T-cell (primary cell): Measurements from ENCODE around the gene KCNH5. TPM values are rescaled to one million over a fixed set of nuclear protein-coding genes. Genes with fewer than 3 reads are reported as not detected.

ENCODE experiments used
- ATAC-seq, 4 experiments: fragments of 200-7000 bp in 3 of 4; fragments of 150-1000 bp in 1 of 4; cut with Tn5 transposase; replicated peaks in 1 of 4; 1 replicate in 3 of 4; 2 replicates in 1 of 4; pipeline ENCODE4 v1.10.0; 2021; ENCODE audit warnings: moderate library complexity in 3 of 4, mild to moderate bottlenecking in 2 of 4, moderate number of reproducible peaks in 1 of 4
- CTCF ChIA-PET, 2 donors: fragments of 300-600 bp; sonication (Branson Sonifier 250); formaldehyde crosslinking; loops; one replicate each; lab custom pipeline; 2022; ENCODE audit warnings: antibody characterized with exemption in 2 of 2; lab: Charles Lee
- POLR2A ChIA-PET, 2 donors: fragments of 300-600 bp; sonication (Branson Sonifier 250); formaldehyde crosslinking; loops; one replicate each; lab custom pipeline; 2022; ENCODE audit warnings: antibody characterized with exemption in 2 of 2; lab: Charles Lee
- DNase-seq, 35 experiments: peaks; one replicate each; pipeline versions ENCODE4 v3.0.0 to v3.0.0-alpha.2; 2013 to 2023
- H3K27ac ChIP-seq: one replicate; pipeline ENCODE4 v1.5.1; 2013; ENCODE audit warnings: low read length
- H3K27me3 ChIP-seq, 2 experiments: replicated peaks in 1 of 2; 1 replicate in 1 of 2; 2 replicates in 1 of 2; pipeline versions ENCODE4 v1.6.1 to v1.7.0; 2013; ENCODE audit warnings: low read length in 1 of 2, mixed read lengths in 1 of 2; ENCODE audit not compliant: control insufficient read depth in 2 of 2, insufficient read depth in 2 of 2; ENCODE audit errors: extremely low read depth in 1 of 2
- H3K36me3 ChIP-seq, 2 donors: 1 replicate in 1 of 2; 2 replicates in 1 of 2; pipeline versions ENCODE4 v1.6.1 to v1.7.0; 2013; ENCODE audit warnings: low read length in 1 of 2; ENCODE audit not compliant: control insufficient read depth in 2 of 2, insufficient read depth in 1 of 2; ENCODE audit errors: extremely low read depth in 1 of 2
- H3K4me1 ChIP-seq, 2 experiments: 1 replicate in 1 of 2; 2 replicates in 1 of 2; pipeline versions ENCODE4 v1.6.1 to v1.7.0; 2013; ENCODE audit warnings: low read length in 2 of 2, mixed read lengths in 1 of 2; ENCODE audit not compliant: insufficient read depth in 2 of 2, control insufficient read depth in 1 of 2; ENCODE audit errors: extremely low read depth in 1 of 2
- H3K4me3 ChIP-seq, 2 donors: 1 replicate in 1 of 2; 2 replicates in 1 of 2; pipeline versions ENCODE4 v1.5.1 to v1.7.0; 2013; ENCODE audit warnings: mild to moderate bottlenecking in 2 of 2, low read length in 1 of 2, moderate library complexity in 1 of 2; ENCODE audit not compliant: control insufficient read depth in 1 of 2; ENCODE audit errors: extremely low read depth in 1 of 2
- H3K9me3 ChIP-seq: 2 replicates; pipeline ENCODE4 v1.7.0; 2013
- H3K27ac Mint-ChIP-seq, 2 donors: one replicate each; pipeline ENCODE4 v1.8.0; 2020 to 2021; ENCODE audit warnings: mild to moderate bottlenecking in 2 of 2, mixed read lengths in 2 of 2
- H3K27me3 Mint-ChIP-seq, 2 donors: one replicate each; pipeline ENCODE4 v1.8.0; 2021 to 2022; ENCODE audit warnings: mixed read lengths in 2 of 2
- H3K36me3 Mint-ChIP-seq: one replicate; pipeline ENCODE4 v1.8.0; 2021; ENCODE audit warnings: mixed read lengths
- H3K4me1 Mint-ChIP-seq, 3 donors: one replicate each; pipeline ENCODE4 v1.8.0; 2020 to 2022; ENCODE audit warnings: mixed read lengths in 3 of 3, mild to moderate bottlenecking in 1 of 3
- H3K4me3 Mint-ChIP-seq, 3 donors: one replicate each; pipeline ENCODE4 v1.8.0; 2020 to 2022; ENCODE audit warnings: mild to moderate bottlenecking in 3 of 3, mixed read lengths in 3 of 3, moderate library complexity in 3 of 3
- H3K9me3 Mint-ChIP-seq, 3 donors: one replicate each; pipeline ENCODE4 v1.8.0; 2020 to 2022; ENCODE audit warnings: mixed read lengths in 3 of 3
- WGBS: methylation state at CpG from one replicate; pipeline ENCODE4 v1.1.5; 2013; ENCODE audit warnings: missing lambda C conversion rate; ENCODE audit not compliant: insufficient coverage; 5-methylcytosine and 5-hydroxymethylcytosine counted together
- total RNA-seq, 35 experiments: library from RNA in 6 of 35; stranded (reverse) in 6 of 35; fragments of 120-200 nt in 1 of 35; gene quantifications; one replicate each; pipeline versions ENCODE4 v1.2.1 to v1.2.4 and lab custom pipeline; 2013 to 2026

Gene KCNH5
- total RNA-seq, 5 donors from 2014 or later (not counting 1 experiment from before 2014, with no cell fraction given), result not detected

DNA sequence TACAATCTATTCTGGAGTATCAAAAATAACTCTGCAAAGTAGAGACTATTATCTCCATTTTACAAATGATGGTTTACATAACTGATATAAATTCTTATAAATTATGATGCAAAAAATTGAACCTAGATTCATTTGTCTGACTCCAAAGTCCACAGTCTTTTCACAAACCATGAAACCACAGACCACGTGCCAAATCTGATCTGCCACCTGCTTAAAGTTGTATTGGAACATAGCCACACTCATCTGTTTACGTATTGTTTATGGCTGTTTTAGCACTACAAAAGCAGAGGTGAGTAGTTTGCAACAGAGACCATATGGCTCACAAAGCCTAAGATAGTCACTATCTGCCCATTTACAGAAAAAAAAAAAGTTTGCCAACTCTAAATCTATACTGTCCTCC, 105.3 kb downstream of the KCNH5 start:
- Mint-ChIP-seq H3K36me3 (no peaks in the 10 kb centered on the region), H3K4me3 (no peak overlapping the region), H3K4me1 (no peaks in the 10 kb centered on the region), H3K27me3 (no peaks in the 10 kb centered on the region), H3K27ac (no peak overlapping the region), H3K9me3 (peaks cover 0 to 7% (median 0%) of the 10 kb centered on the region in 3 donors)
- Histone ChIP-seq H3K27ac (no peak overlapping the region), H3K4me1 (no peaks in the 10 kb centered on the region), H3K4me3 (no peak overlapping the region), H3K36me3 (no peaks in the 10 kb centered on the region), H3K27me3 (no peaks in the 10 kb centered on the region), H3K9me3 (no peaks in the 10 kb centered on the region)
- ATAC-seq (no peak), DNase-seq (no peak)
- ChIA-PET POLR2A (no interaction called here), CTCF (no interaction called here)
- no CpG with 5 or more reads among the region's 2 CpGs for WGBS

DNA sequence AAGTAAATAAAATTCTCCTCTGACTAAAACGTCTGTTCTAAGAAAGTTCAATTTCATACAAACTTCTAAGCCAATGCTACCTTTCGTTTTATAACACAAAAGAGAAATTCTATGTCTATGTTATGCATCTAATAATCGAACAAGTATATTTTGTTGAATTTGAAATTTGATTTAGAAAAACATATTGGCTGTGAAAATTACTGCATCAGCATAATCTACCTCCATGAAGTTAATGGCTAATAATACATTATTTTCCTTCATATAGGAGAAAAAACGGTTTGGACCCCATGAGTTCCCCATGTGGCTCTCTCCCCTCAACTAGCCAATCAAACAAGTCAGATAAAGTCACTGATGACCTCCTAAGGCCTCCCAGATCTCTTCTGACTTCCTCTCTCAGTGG, 106.5 kb downstream of the KCNH5 start:
- H3K4me3 Mint-ChIP-seq, result no peak overlapping the region
- Histone ChIP-seq H3K9me3 (no peaks in the 10 kb centered on the region), H3K27ac (no peak overlapping the region), H3K36me3 (no peaks in the 10 kb centered on the region), H3K4me1 (no peaks in the 10 kb centered on the region), H3K4me3 (no peak overlapping the region), H3K27me3 (no peaks in the 10 kb centered on the region)
- peaks cover 0 to 7% (median 0%) of the 10 kb centered on the region in 3 donors for H3K9me3 Mint-ChIP-seq
- H3K36me3 Mint-ChIP-seq, result no peaks in the 10 kb centered on the region
- no peaks in the 10 kb centered on the region for H3K27me3 Mint-ChIP-seq
- no peaks in the 10 kb centered on the region for H3K4me1 Mint-ChIP-seq
- ChIA-PET POLR2A (no interaction called here), CTCF (no interaction called here)
- 14% methylated on average over 1 of the region's 4 CpGs for WGBS
- DNase-seq, result no peak
- ATAC-seq, result no peak
- no peak overlapping the region for H3K27ac Mint-ChIP-seq

DNA sequence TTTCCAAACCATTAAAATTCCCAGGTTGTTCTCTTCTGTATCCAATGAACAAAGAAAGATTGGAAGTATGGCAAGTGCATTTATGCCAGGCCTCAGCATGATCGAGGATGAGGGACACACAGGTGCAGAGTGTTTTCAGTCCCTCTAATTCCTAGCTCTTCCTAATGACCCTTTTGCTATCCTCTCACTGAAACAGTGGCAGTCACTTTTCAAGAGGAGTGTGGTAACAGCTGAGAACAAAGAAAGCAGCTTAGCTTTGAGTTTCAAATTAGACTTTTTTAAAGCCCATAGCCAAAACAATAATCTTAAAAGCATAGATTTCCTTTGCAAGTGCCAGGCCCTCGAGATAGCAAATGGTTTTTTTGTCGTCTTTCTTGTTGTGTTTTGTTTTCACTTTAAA, 110.8 kb downstream of the KCNH5 start:
- H3K4me1 Mint-ChIP-seq, result no peaks in the 10 kb centered on the region
- Histone ChIP-seq H3K27me3 (no peaks in the 10 kb centered on the region), H3K27ac (no peak overlapping the region), H3K9me3 (no peaks in the 10 kb centered on the region), H3K36me3 (no peaks in the 10 kb centered on the region), H3K4me1 (no peaks in the 10 kb centered on the region), H3K4me3 (no peak overlapping the region)
- H3K9me3 Mint-ChIP-seq, result peaks cover 0 to 7% (median 0%) of the 10 kb centered on the region in 3 donors
- ChIA-PET POLR2A (no interaction called here), CTCF (no interaction called here)
- no peak overlapping the region for H3K27ac Mint-ChIP-seq
- DNase-seq, result no peak
- no peak overlapping the region for H3K4me3 Mint-ChIP-seq
- WGBS, result no CpG with 5 or more reads among the region's 3 CpGs
- H3K36me3 Mint-ChIP-seq, result no peaks in the 10 kb centered on the region
- ATAC-seq, result no peak
- H3K27me3 Mint-ChIP-seq, result no peaks in the 10 kb centered on the region

DNA sequence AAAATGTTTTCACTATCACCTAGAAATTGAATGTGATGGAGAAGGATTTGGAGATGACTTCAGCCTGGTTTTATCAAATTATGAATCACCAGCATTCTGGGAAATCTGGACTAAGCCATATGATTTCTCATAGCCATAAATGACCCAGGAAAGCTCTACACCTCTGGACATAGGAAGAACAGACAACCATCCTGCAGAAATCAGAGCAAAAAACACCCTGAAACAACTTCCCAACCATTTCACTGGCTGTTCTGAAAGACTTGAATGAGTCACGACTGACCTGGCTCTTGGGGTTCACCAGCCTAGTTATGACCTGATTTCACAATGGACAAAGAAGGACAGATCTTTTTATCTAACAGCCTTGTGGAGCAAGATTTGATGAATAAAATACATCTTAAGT, 123.8 kb downstream of the KCNH5 start:
- Histone ChIP-seq H3K4me1 (no peaks in the 10 kb centered on the region), H3K27ac (no peak overlapping the region), H3K9me3 (no peaks in the 10 kb centered on the region), H3K36me3 (no peaks in the 10 kb centered on the region), H3K4me3 (no peak overlapping the region), H3K27me3 (no peaks in the 10 kb centered on the region)
- Mint-ChIP-seq H3K27me3 (peaks cover 2 to 7% of the 10 kb centered on the region in 2 donors), H3K9me3 (peaks cover 0 to 8% (median 5%) of the 10 kb centered on the region in 3 donors), H3K4me1 (no peaks in the 10 kb centered on the region), H3K4me3 (no peak overlapping the region), H3K36me3 (no peaks in the 10 kb centered on the region), H3K27ac (no peak overlapping the region)
- ChIA-PET POLR2A (no interaction called here), CTCF (no interaction called here)
- WGBS, result no CpG with 5 or more reads among the region's 1 CpG
- ATAC-seq, result no peak
- DNase-seq, result no peak

DNA sequence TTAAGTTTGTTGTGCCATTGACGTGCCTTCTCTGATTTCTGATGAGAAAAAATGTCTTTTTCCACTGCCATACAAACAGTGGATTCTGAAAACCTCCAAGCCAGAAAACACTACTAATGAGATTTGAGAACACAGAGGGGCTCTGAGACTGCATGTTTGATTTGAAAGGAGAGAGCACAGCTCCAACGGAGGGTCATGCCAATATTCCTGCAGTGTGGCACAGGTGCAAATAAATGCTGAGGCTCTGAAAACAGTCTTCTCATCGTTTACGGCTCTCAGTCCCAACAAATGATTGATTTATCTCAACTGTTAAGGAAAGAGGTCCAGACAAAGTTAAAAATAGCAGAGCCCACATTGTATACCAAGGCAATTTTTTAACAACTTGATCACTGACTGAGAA, 128.7 kb downstream of the KCNH5 start:
- Mint-ChIP-seq H3K4me1 (no peaks in the 10 kb centered on the region), H3K36me3 (no peaks in the 10 kb centered on the region), H3K9me3 (peaks cover 0 to 3% (median 0%) of the 10 kb centered on the region in 3 donors), H3K4me3 (no peak overlapping the region), H3K27me3 (peaks cover 2 to 7% of the 10 kb centered on the region in 2 donors), H3K27ac (no peak overlapping the region)
- Histone ChIP-seq H3K9me3 (no peaks in the 10 kb centered on the region), H3K36me3 (no peaks in the 10 kb centered on the region), H3K4me3 (no peak overlapping the region), H3K27me3 (no peaks in the 10 kb centered on the region), H3K27ac (no peak overlapping the region), H3K4me1 (no peaks in the 10 kb centered on the region)
- POLR2A ChIA-PET, result no interaction called here
- WGBS, result 41% methylated on average over 2 of the region's 4 CpGs
- DNase-seq, result no peak
- CTCF ChIA-PET, result no interaction called here
- ATAC-seq, result no peak

DNA sequence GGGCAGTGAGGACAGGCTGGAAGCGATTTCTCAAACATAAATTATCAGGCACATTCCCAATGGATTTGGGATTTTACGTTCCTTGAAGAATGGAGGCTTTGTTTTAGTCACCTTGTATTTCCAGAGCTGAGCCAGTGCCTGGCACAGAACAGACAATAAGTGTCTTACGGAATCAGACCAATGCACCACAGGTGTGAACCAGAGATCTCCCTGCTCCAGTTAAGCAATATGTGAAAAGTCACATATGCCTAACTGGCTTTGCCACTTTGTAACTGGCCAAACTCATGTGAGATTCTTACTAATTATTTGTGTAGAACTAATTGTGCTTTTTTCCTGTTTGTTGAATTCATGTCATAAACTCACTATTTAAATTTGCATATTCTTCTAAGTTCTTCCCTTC, 130.4 kb downstream of the KCNH5 start:
- no peaks in the 10 kb centered on the region for H3K27me3 ChIP-seq
- Mint-ChIP-seq H3K27ac (no peak overlapping the region), H3K27me3 (peaks cover 2 to 7% of the 10 kb centered on the region in 2 donors), H3K9me3 (peaks cover 0 to 3% (median 0%) of the 10 kb centered on the region in 3 donors), H3K4me3 (no peak overlapping the region), H3K4me1 (no peaks in the 10 kb centered on the region), H3K36me3 (no peaks in the 10 kb centered on the region)
- 86% methylated on average over 2 of the region's 3 CpGs for WGBS
- no peaks in the 10 kb centered on the region for H3K9me3 ChIP-seq
- ChIA-PET CTCF (no interaction called here), POLR2A (no interaction called here)
- DNase-seq (no peak), ATAC-seq (no peak)
- no peaks in the 10 kb centered on the region for H3K36me3 ChIP-seq
- H3K4me3 ChIP-seq, result no peak overlapping the region
- H3K27ac ChIP-seq, result no peak overlapping the region
- H3K4me1 ChIP-seq, result no peaks in the 10 kb centered on the region

DNA sequence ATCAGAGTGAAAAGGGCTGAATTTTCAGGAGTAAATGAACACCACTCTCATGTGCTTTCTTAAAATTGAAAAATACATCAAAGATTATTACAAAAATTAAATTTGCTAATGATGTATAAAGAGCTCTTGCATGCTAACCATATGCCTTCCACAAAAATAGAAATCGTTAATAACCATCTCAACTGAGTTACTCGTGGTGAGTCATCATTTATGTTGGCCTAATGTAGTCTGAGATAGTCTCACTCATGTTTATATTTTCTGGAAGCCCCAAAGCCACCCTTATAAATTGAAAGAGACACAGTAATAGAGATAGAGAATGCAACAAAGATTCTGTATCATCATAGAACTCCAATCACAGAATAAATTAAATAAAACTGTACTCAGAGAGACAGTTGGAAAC, 131.2 kb downstream of the KCNH5 start:
- Mint-ChIP-seq H3K4me1 (no peaks in the 10 kb centered on the region), H3K27ac (no peak overlapping the region), H3K9me3 (peaks cover 0 to 3% (median 0%) of the 10 kb centered on the region in 3 donors), H3K27me3 (peaks cover 0 to 7% of the 10 kb centered on the region in 2 donors), H3K4me3 (no peak overlapping the region), H3K36me3 (no peaks in the 10 kb centered on the region)
- H3K4me1 ChIP-seq, result no peaks in the 10 kb centered on the region
- no peaks in the 10 kb centered on the region for H3K36me3 ChIP-seq
- ATAC-seq, result no peak
- no peak overlapping the region for H3K4me3 ChIP-seq
- H3K27ac ChIP-seq, result no peak overlapping the region
- ChIA-PET CTCF (no interaction called here), POLR2A (no interaction called here)
- H3K27me3 ChIP-seq, result no peaks in the 10 kb centered on the region
- no peak for DNase-seq
- peaks cover 2% of the 10 kb centered on the region for H3K9me3 ChIP-seq
- WGBS, result no CpG with 5 or more reads among the region's 2 CpGs
